Measurements from ENCODE around the gene EIF5. TPM values are rescaled to one million over a fixed set of nuclear protein-coding genes. Genes with fewer than 3 reads are reported as not detected.

The EIF5 gene
- total RNA-seq, 1 donor = 322 TPM

- TF ChIP-seq CTCF (IDR thresholded peaks at IDR 0.05; ENCODE audit: insufficient read depth, low read length) = no peak
- DNase-seq (ENCODE audit: low read depth) = no peak
- no peak overlapping the region for H3K4me3 ChIP-seq (ENCODE audit: low read depth, low read length)
These were observed 7.5 kb downstream of the EIF5 start for GRCh38 chr14:103341250-103342129.

GRCh38 chr14:103343164-103343879 lies 9.3 kb downstream of the EIF5 start:
- DNase-seq (ENCODE audit: low read depth) = no peak
- TF ChIP-seq CTCF (IDR thresholded peaks at IDR 0.05; ENCODE audit: insufficient read depth, low read length) = peak; percentile 2
- H3K4me3 ChIP-seq (ENCODE audit: low read depth, low read length) = no peak overlapping the region

- no peak for TF ChIP-seq CTCF (IDR thresholded peaks at IDR 0.05; ENCODE audit: insufficient read depth, low read length)
- DNase-seq (ENCODE audit: low read depth) = no peak
- H3K4me3 ChIP-seq (ENCODE audit: low read depth, low read length) = no peak overlapping the region
These were observed 10.1 kb downstream of the EIF5 start for GRCh38 chr14:103343905-103344797.

GRCh38 chr14:103346286-103346685 lies 12.2 kb downstream of the EIF5 start:
- DNase-seq (ENCODE audit: low read depth) = no peak
- H3K4me3 ChIP-seq (ENCODE audit: low read depth, low read length) = no peak overlapping the region

GRCh38 chr14:103347091-103347815 lies 13.2 kb downstream of the EIF5 start:
- no peak for TF ChIP-seq CTCF (IDR thresholded peaks at IDR 0.05; ENCODE audit: insufficient read depth, low read length)
- DNase-seq (ENCODE audit: low read depth) = no peak
- no peak overlapping the region for H3K4me3 ChIP-seq (ENCODE audit: low read depth, low read length)

More at GRCh38 chr14:103346286-103346685, 12.2 kb downstream of the EIF5 start:
- no peak for TF ChIP-seq CTCF (IDR thresholded peaks at IDR 0.05; ENCODE audit: insufficient read depth, low read length)

GRCh38 chr14:103348154-103348553 lies 14.1 kb downstream of the EIF5 start:
- DNase-seq (ENCODE audit: low read depth) = no peak
- no peak for TF ChIP-seq CTCF (IDR thresholded peaks at IDR 0.05; ENCODE audit: insufficient read depth, low read length)
- H3K4me3 ChIP-seq (ENCODE audit: low read depth, low read length) = no peak overlapping the region
